NT2/D1 (cell line): ENCODE data around the gene CBX2.

Experiments used
- SUZ12 ChIP-seq: IDR thresholded peaks from 2 replicates; pipeline ENCODE4 v1.6.1; 2011; ENCODE audit not compliant: insufficient read length, insufficient read depth; ENCODE audit errors: extremely low read depth
- YY1 ChIP-seq: IDR thresholded peaks from 2 replicates; pipeline ENCODE4 v1.6.1; 2011; ENCODE audit not compliant: insufficient read length, insufficient read depth

DNA sequence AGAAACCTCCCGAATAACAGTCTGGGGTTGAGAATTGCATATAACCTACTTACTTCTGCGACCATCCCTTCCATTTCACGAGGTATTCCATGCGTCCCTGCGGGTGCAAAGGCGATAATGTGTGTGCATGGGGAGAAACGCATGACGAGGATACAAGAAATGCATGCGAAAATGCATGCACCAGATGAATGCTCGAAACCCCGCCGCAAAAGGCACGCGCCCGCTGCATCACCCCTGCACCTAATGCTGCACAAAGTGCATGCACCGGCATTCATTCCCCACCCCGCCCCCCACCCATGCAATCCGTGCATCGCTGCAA is 18.5 kb downstream of the CBX2 start:
- TF ChIP-seq SUZ12 (no peak), YY1 (no peak)
